Osteocyte (in vitro differentiated cells): ENCODE data around the gene CTBP2. TPM values are rescaled to one million over a fixed set of nuclear protein-coding genes. Genes with fewer than 3 reads are reported as not detected.

Source experiments
- DNase-seq: peaks from one replicate; pipeline ENCODE4 v3.0.0; 2021; ENCODE audit warnings: mixed read lengths; ENCODE audit not compliant: unreplicated experiment; ENCODE audit errors: extremely low spot score
- H3K27ac Mint-ChIP-seq: one replicate; pipeline ENCODE4 v1.8.0; 2021; ENCODE audit warnings: mild to moderate bottlenecking, mixed read lengths; ENCODE audit not compliant: unreplicated experiment
- H3K27me3 Mint-ChIP-seq: one replicate; pipeline ENCODE4 v1.8.0; 2021; ENCODE audit warnings: mixed read lengths; ENCODE audit not compliant: unreplicated experiment
- H3K36me3 Mint-ChIP-seq: one replicate; pipeline ENCODE4 v1.8.0; 2021; ENCODE audit warnings: mixed read lengths; ENCODE audit not compliant: unreplicated experiment
- H3K4me1 Mint-ChIP-seq: one replicate; pipeline ENCODE4 v1.8.0; 2021; ENCODE audit warnings: mixed read lengths; ENCODE audit not compliant: unreplicated experiment
- H3K4me3 Mint-ChIP-seq: one replicate; pipeline ENCODE4 v1.8.0; 2021; ENCODE audit warnings: mild to moderate bottlenecking, moderate library complexity, mixed read lengths; ENCODE audit not compliant: unreplicated experiment
- H3K9me3 Mint-ChIP-seq: one replicate; pipeline ENCODE4 v1.8.0; 2021; ENCODE audit warnings: mixed read lengths; ENCODE audit not compliant: unreplicated experiment
- total RNA-seq: library from RNA; stranded (reverse); gene quantifications from 2 replicates; pipeline ENCODE4 v1.2.1, GENCODE V29; 2021
- TF ChIP-seq, protein P1 (sequence below): fragments of 200-600 bp; sonication (generic); IDR thresholded peaks from 2 replicates; pipeline ENCODE4 v1.5.0; 2021; ENCODE audit warnings: antibody characterized with exemption, mild to moderate bottlenecking, moderate library complexity

Gene CTBP2
- total RNA-seq, 1 donor from 2014 or later: 125 TPM

DNA sequence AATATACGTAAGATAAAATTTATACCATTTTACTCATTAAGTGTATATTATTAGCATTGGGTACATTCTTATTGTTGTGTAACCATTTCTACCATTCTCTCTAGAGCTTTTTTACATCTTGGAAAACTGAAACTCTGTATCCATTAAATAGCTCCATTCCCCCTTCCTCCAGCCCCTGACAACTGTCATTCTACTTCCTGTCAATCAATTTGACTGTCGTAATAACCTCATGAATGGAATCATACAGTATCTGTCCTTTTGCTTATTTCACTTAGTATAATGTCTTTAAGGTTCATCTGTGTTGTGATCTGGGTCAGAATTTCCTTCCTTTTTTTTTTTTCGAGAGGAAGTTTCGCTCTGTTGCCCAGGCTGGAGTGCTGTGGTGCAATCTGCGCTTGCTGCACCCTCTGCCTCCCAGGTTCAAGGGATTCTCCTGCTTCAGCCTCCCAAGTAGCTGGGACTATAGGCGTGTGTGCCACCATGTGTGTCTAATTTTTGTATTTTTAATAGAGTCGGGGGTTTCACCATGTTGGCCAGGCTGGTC lies 202.9 kb downstream of the CTBP2 start:
- no peak overlapping the region for H3K4me3 Mint-ChIP-seq
- H3K27ac Mint-ChIP-seq: no peak overlapping the region
- H3K27me3 Mint-ChIP-seq: no peaks in the 10 kb centered on the region
- no peak for DNase-seq
- H3K4me1 Mint-ChIP-seq: peaks cover 30% of the 10 kb centered on the region
- H3K36me3 Mint-ChIP-seq: no peaks in the 10 kb centered on the region
- H3K9me3 Mint-ChIP-seq: no peaks in the 10 kb centered on the region
- TF ChIP-seq, protein P1, sequence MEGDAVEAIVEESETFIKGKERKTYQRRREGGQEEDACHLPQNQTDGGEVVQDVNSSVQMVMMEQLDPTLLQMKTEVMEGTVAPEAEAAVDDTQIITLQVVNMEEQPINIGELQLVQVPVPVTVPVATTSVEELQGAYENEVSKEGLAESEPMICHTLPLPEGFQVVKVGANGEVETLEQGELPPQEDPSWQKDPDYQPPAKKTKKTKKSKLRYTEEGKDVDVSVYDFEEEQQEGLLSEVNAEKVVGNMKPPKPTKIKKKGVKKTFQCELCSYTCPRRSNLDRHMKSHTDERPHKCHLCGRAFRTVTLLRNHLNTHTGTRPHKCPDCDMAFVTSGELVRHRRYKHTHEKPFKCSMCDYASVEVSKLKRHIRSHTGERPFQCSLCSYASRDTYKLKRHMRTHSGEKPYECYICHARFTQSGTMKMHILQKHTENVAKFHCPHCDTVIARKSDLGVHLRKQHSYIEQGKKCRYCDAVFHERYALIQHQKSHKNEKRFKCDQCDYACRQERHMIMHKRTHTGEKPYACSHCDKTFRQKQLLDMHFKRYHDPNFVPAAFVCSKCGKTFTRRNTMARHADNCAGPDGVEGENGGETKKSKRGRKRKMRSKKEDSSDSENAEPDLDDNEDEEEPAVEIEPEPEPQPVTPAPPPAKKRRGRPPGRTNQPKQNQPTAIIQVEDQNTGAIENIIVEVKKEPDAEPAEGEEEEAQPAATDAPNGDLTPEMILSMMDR: no peak

DNA sequence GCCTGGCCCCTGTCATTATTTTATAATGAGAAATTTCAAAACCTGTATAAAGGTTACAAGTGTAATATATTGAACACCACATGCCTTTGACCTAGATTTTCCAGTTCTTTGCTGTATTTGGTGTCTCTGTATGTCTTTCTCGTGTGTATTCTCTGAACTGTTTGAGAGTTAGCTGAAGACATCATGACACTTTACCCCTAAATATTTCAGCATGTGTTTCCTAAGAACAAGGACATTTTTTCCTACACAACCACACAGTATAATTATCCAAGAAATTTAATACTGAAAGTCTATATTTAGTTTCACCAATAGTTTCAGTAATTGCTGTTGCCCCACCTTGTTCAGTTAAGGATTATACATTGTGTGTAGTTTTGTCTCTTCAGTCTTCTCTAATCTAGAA lies 203.6 kb downstream of the CTBP2 start:
- Mint-ChIP-seq H3K9me3 (no peaks in the 10 kb centered on the region), H3K27ac (peak overlapping the region; percentile 5), H3K4me3 (no peak overlapping the region), H3K27me3 (no peaks in the 10 kb centered on the region), H3K36me3 (no peaks in the 10 kb centered on the region), H3K4me1 (peaks cover 29% of the 10 kb centered on the region)
- no peak for DNase-seq
- TF ChIP-seq, protein P1: no peak

DNA sequence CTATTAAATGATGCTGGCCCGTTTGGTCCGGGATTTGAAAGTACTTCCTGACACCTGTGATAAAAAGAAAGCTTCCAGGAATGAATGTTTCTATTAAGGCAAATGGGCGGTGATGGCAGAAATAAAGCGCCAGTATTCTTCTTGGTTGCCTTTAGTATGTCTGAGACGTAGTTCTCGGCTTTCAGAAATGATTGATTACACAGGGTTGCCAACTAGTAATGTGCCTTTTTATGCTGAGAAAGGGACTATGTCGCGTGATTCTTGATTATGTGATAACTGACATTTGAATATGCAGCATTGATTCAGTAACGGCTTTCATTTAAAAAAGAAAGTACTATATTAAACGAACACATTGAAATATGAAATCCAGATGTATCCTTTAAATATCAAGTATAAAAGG lies 204.5 kb downstream of the CTBP2 start:
- Mint-ChIP-seq H3K36me3 (no peaks in the 10 kb centered on the region), H3K4me3 (no peak overlapping the region), H3K27ac (no peak overlapping the region), H3K4me1 (peaks cover 24% of the 10 kb centered on the region), H3K27me3 (no peaks in the 10 kb centered on the region), H3K9me3 (no peaks in the 10 kb centered on the region)
- no peak for DNase-seq
- TF ChIP-seq, protein P1: no peak

DNA sequence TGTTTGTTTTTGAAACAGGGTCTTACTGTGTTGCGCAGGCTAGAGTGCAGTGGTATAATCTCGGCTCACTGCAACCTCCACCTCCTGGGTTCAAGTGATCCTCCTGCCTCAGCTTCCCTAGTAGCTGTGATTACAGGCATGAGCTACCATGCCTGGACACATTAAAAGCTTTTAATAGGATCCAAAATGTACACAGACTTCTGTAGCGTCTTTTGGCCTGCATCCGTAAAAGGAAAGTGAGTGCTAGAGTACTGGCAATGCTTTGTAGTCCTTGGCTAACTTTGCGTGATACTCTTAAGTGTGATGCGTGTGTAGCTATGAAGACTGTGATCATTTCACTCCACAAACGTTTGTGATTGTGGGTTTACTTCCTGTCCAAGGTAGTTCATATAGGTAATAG lies 205.1 kb downstream of the CTBP2 start:
- H3K4me1 Mint-ChIP-seq: peaks cover 24% of the 10 kb centered on the region
- TF ChIP-seq, protein P1: no peak
- H3K27me3 Mint-ChIP-seq: no peaks in the 10 kb centered on the region
- no peak for DNase-seq
- no peak overlapping the region for H3K4me3 Mint-ChIP-seq
- H3K36me3 Mint-ChIP-seq: no peaks in the 10 kb centered on the region
- no peak overlapping the region for H3K27ac Mint-ChIP-seq
- no peaks in the 10 kb centered on the region for H3K9me3 Mint-ChIP-seq

DNA sequence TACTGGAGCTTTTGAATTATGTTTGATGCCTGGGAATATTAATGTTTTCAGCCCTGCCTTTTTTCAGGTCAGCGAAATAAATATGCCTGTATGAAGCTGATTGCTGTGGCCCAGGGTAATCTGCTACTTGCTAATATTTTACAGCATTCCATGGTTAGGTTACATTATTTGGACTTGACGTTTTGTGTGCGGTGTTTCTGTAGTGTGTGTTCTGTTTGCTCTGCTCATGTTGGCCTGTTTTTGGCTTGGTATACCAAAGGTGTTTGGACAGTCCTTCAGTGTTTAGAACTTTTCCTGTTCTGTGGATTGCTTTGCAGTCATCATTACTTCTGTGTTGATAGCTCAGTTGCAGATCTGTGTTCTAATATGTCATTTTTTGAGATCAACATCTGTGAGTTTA lies 206.9 kb downstream of the CTBP2 start:
- H3K27ac Mint-ChIP-seq: no peak overlapping the region
- H3K36me3 Mint-ChIP-seq: peaks cover 5% of the 10 kb centered on the region
- no peak for DNase-seq
- peaks cover 22% of the 10 kb centered on the region for H3K4me1 Mint-ChIP-seq
- no peaks in the 10 kb centered on the region for H3K9me3 Mint-ChIP-seq
- no peak overlapping the region for H3K4me3 Mint-ChIP-seq
- TF ChIP-seq, protein P1: no peak
- no peaks in the 10 kb centered on the region for H3K27me3 Mint-ChIP-seq
